H9 (cell line): ENCODE results near the gene PLPP6. TPM values are rescaled to one million over a fixed set of nuclear protein-coding genes. Genes with fewer than 3 reads are reported as not detected.
A peak's percentile ranks its signal among the peaks of the same experiment; 100 is the strongest.

ENCODE experiments used
- DNase-seq: peaks from one replicate; pipeline ENCODE4 v3.0.0-alpha.2; 2017
- H2AFZ ChIP-seq: one replicate; pipeline ENCODE4 v1.6.1; 2013; ENCODE audit warnings: mild to moderate bottlenecking, low read length, control low read depth, moderate library complexity
- H2AK5ac ChIP-seq: 2 replicates; pipeline ENCODE4 v1.6.1; 2013; ENCODE audit warnings: low read length, control low read depth, mixed read lengths; ENCODE audit not compliant: insufficient read length
- H2BK120ac ChIP-seq: one replicate; pipeline ENCODE4 v1.6.1; 2013; ENCODE audit warnings: low read depth, mild to moderate bottlenecking, low read length, control low read depth, inconsistent platforms; ENCODE audit not compliant: poor library complexity, severe bottlenecking
- H2BK12ac ChIP-seq: 2 replicates; pipeline ENCODE4 v1.6.1; 2013; ENCODE audit warnings: low read length, control low read depth, mixed read lengths, low read depth; ENCODE audit not compliant: insufficient read length
- H2BK15ac ChIP-seq: 2 replicates; pipeline ENCODE4 v1.6.1; 2013; ENCODE audit warnings: low read depth, low read length, control low read depth
- H2BK20ac ChIP-seq: one replicate; pipeline ENCODE4 v1.6.1; 2013; ENCODE audit warnings: low read depth, mild to moderate bottlenecking, low read length, control low read depth, inconsistent platforms; ENCODE audit not compliant: poor library complexity, severe bottlenecking
- H2BK5ac ChIP-seq: 2 replicates; pipeline ENCODE4 v1.6.1; 2013; ENCODE audit warnings: low read length, control low read depth, mixed read lengths; ENCODE audit not compliant: insufficient read length
- H3K14ac ChIP-seq: 2 replicates; pipeline ENCODE4 v1.6.1; 2013; ENCODE audit warnings: low read length, control low read depth; ENCODE audit not compliant: insufficient read depth
- H3K18ac ChIP-seq: 2 replicates; pipeline ENCODE4 v1.6.1; 2013; ENCODE audit warnings: low read depth, mild to moderate bottlenecking, mixed read lengths, low read length, control low read depth; ENCODE audit not compliant: insufficient read length
- H3K23ac ChIP-seq: 2 replicates; pipeline ENCODE4 v1.6.1; 2013; ENCODE audit warnings: low read length, control low read depth, mixed read lengths, low read depth; ENCODE audit not compliant: insufficient read length
- H3K23me2 ChIP-seq: 2 replicates; pipeline ENCODE4 v1.6.1; 2013; ENCODE audit warnings: low read depth, mild to moderate bottlenecking, mixed read lengths, low read length, control low read depth; ENCODE audit not compliant: insufficient read length, poor library complexity, severe bottlenecking
- H3K27ac ChIP-seq: 2 replicates; pipeline ENCODE4 v1.5.1; 2013; ENCODE audit warnings: low read length, control low read depth, mixed read lengths, low read depth; ENCODE audit not compliant: insufficient read length
- H3K27me3 ChIP-seq: 2 replicates; pipeline ENCODE4 v1.6.1; 2013; ENCODE audit warnings: low read length, control low read depth, inconsistent platforms; ENCODE audit not compliant: insufficient read depth
- H3K4ac ChIP-seq: 2 replicates; pipeline ENCODE4 v1.6.1; 2013; ENCODE audit warnings: low read depth, mild to moderate bottlenecking, control low read depth, inconsistent platforms, low read length, moderate library complexity
- H3K4me1 ChIP-seq: 2 replicates; pipeline ENCODE4 v1.6.1; 2013; ENCODE audit warnings: low read length, control low read depth, inconsistent platforms; ENCODE audit not compliant: insufficient read depth
- H3K4me2 ChIP-seq: 2 replicates; pipeline ENCODE4 v1.6.1; 2013; ENCODE audit warnings: low read length, control low read depth, mixed read lengths; ENCODE audit not compliant: insufficient read length, insufficient read depth
- H3K56ac ChIP-seq: 2 replicates; pipeline ENCODE4 v1.6.1; 2013; ENCODE audit warnings: low read depth, mild to moderate bottlenecking, mixed read lengths, low read length, control low read depth; ENCODE audit not compliant: insufficient read length
- H3K79me1 ChIP-seq: 2 replicates; pipeline ENCODE4 v1.6.1; 2013; ENCODE audit warnings: low read depth, mild to moderate bottlenecking, moderate library complexity, low read length, control low read depth, inconsistent platforms; ENCODE audit not compliant: insufficient read depth, poor library complexity, severe bottlenecking
- H3K79me2 ChIP-seq: 2 replicates; pipeline ENCODE4 v1.6.1; 2013; ENCODE audit warnings: low read length, control low read depth, inconsistent platforms; ENCODE audit not compliant: insufficient read depth
- H3K9ac ChIP-seq: 2 replicates; pipeline ENCODE4 v1.6.1; 2013; ENCODE audit warnings: low read length, control low read depth, mixed read lengths; ENCODE audit not compliant: insufficient read length; ENCODE audit errors: extremely low read depth
- H3K9me3 ChIP-seq: one replicate; pipeline ENCODE4 v1.6.1; 2013; ENCODE audit warnings: low read depth, low read length, inconsistent platforms; ENCODE audit not compliant: control insufficient read depth
- H3T11ph ChIP-seq: one replicate; pipeline ENCODE4 v1.6.1; 2013; ENCODE audit warnings: mild to moderate bottlenecking, low read length, control low read depth, inconsistent platforms
- H4K20me1 ChIP-seq: one replicate; pipeline ENCODE4 v1.6.1; 2013; ENCODE audit not compliant: control insufficient read depth, insufficient read length, insufficient read depth
- H4K5ac ChIP-seq: 2 replicates; pipeline ENCODE4 v1.6.1; 2013; ENCODE audit warnings: low read depth, mild to moderate bottlenecking, mixed read lengths, low read length, control low read depth; ENCODE audit not compliant: insufficient read length
- H4K8ac ChIP-seq: replicated peaks from 2 replicates; pipeline ENCODE4 v1.6.1; 2013; ENCODE audit warnings: low read length, control low read depth, mixed read lengths, low read depth; ENCODE audit not compliant: insufficient read length
- H4K91ac ChIP-seq: 2 replicates; pipeline ENCODE4 v1.6.1; 2013; ENCODE audit warnings: low read depth, mild to moderate bottlenecking, moderate library complexity, mixed read lengths, low read length, control low read depth; ENCODE audit not compliant: insufficient read length
- H3K27ac Mint-ChIP-seq, 3 experiments: 2 replicates in 2 of 3; 3 replicates in 1 of 3; pipeline ENCODE4 v1.8.0; 2020 to 2021; ENCODE audit warnings: mixed read lengths in 3 of 3, mild to moderate bottlenecking in 1 of 3, moderate library complexity in 1 of 3
- H3K27me3 Mint-ChIP-seq: 2 replicates; pipeline ENCODE4 v1.8.0; 2021; ENCODE audit warnings: low read depth, mild to moderate bottlenecking, moderate library complexity, mixed read lengths
- H3K36me3 Mint-ChIP-seq, 3 experiments: 2 replicates in 2 of 3; 3 replicates in 1 of 3; pipeline ENCODE4 v1.8.0; 2020 to 2021; ENCODE audit warnings: low read depth in 3 of 3, mixed read lengths in 3 of 3; ENCODE audit not compliant: insufficient read depth in 1 of 3
- H3K4me1 Mint-ChIP-seq, 2 experiments: 2 replicates each; pipeline ENCODE4 v1.8.0; 2020; ENCODE audit warnings: mixed read lengths in 2 of 2
- H3K4me3 Mint-ChIP-seq, 2 experiments: 2 replicates in 1 of 2; 3 replicates in 1 of 2; pipeline ENCODE4 v1.8.0; 2020 to 2021; ENCODE audit warnings: mild to moderate bottlenecking in 2 of 2, mixed read lengths in 2 of 2, moderate library complexity in 1 of 2
- H3K9me3 Mint-ChIP-seq, 2 experiments: 2 replicates in 1 of 2; 3 replicates in 1 of 2; pipeline ENCODE4 v1.8.0; 2020; ENCODE audit warnings: mild to moderate bottlenecking in 2 of 2, mixed read lengths in 2 of 2, moderate library complexity in 1 of 2
- CTCF ChIP-seq: fragments of 200-600 bp; sonication (generic); conservative IDR thresholded peaks from 3 replicates; pipeline ENCODE4 v1.8.0; 2021; ENCODE audit warnings: antibody characterized with exemption, mild to moderate bottlenecking
- WGBS: extraction: QIAGEN DNeasy Blood & Tissue Kit; methylation state at CpG from one replicate; pipeline ENCODE4 v1.1.7; 2013; ENCODE audit warnings: missing lambda C conversion rate, low lambda C conversion rate, mixed read lengths; ENCODE audit not compliant: insufficient read length; ENCODE audit errors: extremely low coverage; 5-methylcytosine and 5-hydroxymethylcytosine counted together
- total RNA-seq: library from RNA; stranded (reverse); gene quantifications from 2 replicates; pipeline ENCODE4 v1.2.1, GENCODE V29; 2021

Gene PLPP6
- total RNA-seq, 1 experiment from 2014 or later: 7.6 TPM

GRCh38 chr9:4678679-4679267 lies 16.7 kb downstream of the PLPP6 start:
- H3K56ac ChIP-seq: peak overlapping the region; percentile 82
- Mint-ChIP-seq H3K4me3 (no peak overlapping the region), H3K4me1 (0 out of 4 replicates have a peak, but pooled peaks cover 0 to 2% of the 10 kb centered on the region in 2 experiments), H3K9me3 (no peaks in the 10 kb centered on the region), H3K27ac (no peak overlapping the region), H3K36me3 (no peaks in the 10 kb centered on the region), H3K27me3 (no peaks in the 10 kb centered on the region; the same call in 1 of the 2 replicates)
- H3K23me2 ChIP-seq: peaks cover 9% of the 10 kb centered on the region
- no peaks in the 10 kb centered on the region for H3K27me3 ChIP-seq
- peak overlapping the region; percentile 49 for H2AFZ ChIP-seq
- no peak overlapping the region for H4K8ac ChIP-seq
- no peaks in the 10 kb centered on the region for H3K9me3 ChIP-seq
- no peak overlapping the region for H2AK5ac ChIP-seq
- H4K91ac ChIP-seq: no peak overlapping the region
- H2BK20ac ChIP-seq: no peak overlapping the region
- H3K9ac ChIP-seq: peak overlapping the region; percentile 89
- H3K27ac ChIP-seq: peak overlapping the region; percentile 96
- no CpG with 5 or more reads among the region's 16 CpGs for WGBS
- no peaks in the 10 kb centered on the region for H3K79me1 ChIP-seq
- H3K4me2 ChIP-seq: peak overlapping the region; percentile 93
- H2BK15ac ChIP-seq: no peak overlapping the region
- H3T11ph ChIP-seq: no peak overlapping the region
- peak overlapping the region; percentile 51; the same call in 1 of the 2 replicates for H3K14ac ChIP-seq
- H3K79me2 ChIP-seq: peaks cover 8% of the 10 kb centered on the region; the same call in 1 of the 2 replicates
- H4K20me1 ChIP-seq: no peaks in the 10 kb centered on the region
- H4K5ac ChIP-seq: peak overlapping the region; percentile 4
- H2BK5ac ChIP-seq: peak overlapping the region; percentile 78
- H3K4ac ChIP-seq: no peak overlapping the region; the same call in 1 of the 2 replicates
- H3K4me1 ChIP-seq: no peaks in the 10 kb centered on the region; the same call in 1 of the 2 replicates
- H3K23ac ChIP-seq: no peak overlapping the region
- peak overlapping the region; percentile 87 for H3K18ac ChIP-seq
- H2BK120ac ChIP-seq: peak overlapping the region; percentile 54
- no peak for DNase-seq
- TF ChIP-seq CTCF: no peak
- H2BK12ac ChIP-seq: no peak overlapping the region
